Neural progenitor cell (in vitro differentiated cells): ENCODE results near the gene SIRPA. TPM values are rescaled to one million over a fixed set of nuclear protein-coding genes. Genes with fewer than 3 reads are reported as not detected.

Experiments used
- DNase-seq: peaks from one replicate; pipeline ENCODE4 v3.0.0-alpha.2; 2016; ENCODE audit warnings: low spot score
- H2AFZ ChIP-seq: fragments of 200-600 bp; sonication (generic); replicated peaks from 2 replicates; pipeline ENCODE4 v1.6.1; 2016; ENCODE audit warnings: antibody characterized with exemption
- H3F3A ChIP-seq: fragments of 200-600 bp; sonication (generic); 2 replicates; pipeline ENCODE4 v1.6.1; 2016; ENCODE audit warnings: antibody characterized with exemption, low read depth
- H3K27ac ChIP-seq: fragments of 200-600 bp; sonication (generic); 2 replicates; pipeline ENCODE4 v1.5.1; 2016; ENCODE audit warnings: mild to moderate bottlenecking
- H3K27me3 ChIP-seq: fragments of 200-600 bp; sonication (generic); 2 replicates; pipeline ENCODE4 v1.6.1; 2016; ENCODE audit warnings: mild to moderate bottlenecking, moderate library complexity
- H3K36me3 ChIP-seq: fragments of 200-600 bp; sonication (generic); 2 replicates; pipeline ENCODE4 v1.5.1; 2016
- H3K4me1 ChIP-seq: fragments of 200-600 bp; sonication (generic); 2 replicates; pipeline ENCODE4 v1.6.1; 2016; ENCODE audit warnings: mixed run types
- H3K4me2 ChIP-seq: fragments of 200-600 bp; sonication (generic); 2 replicates; pipeline ENCODE4 v1.6.1; 2016
- H3K4me3 ChIP-seq: fragments of 200-600 bp; sonication (generic); 2 replicates; pipeline ENCODE4 v1.5.1; 2016
- H3K79me2 ChIP-seq: fragments of 200-600 bp; sonication (generic); 2 replicates; pipeline ENCODE4 v1.6.1; 2016; ENCODE audit warnings: low read depth
- H3K9ac ChIP-seq: fragments of 200-600 bp; sonication (generic); 2 replicates; pipeline ENCODE4 v1.6.1; 2016
- H3K9me3 ChIP-seq: fragments of 200-600 bp; sonication (generic); 2 replicates; pipeline ENCODE4 v1.5.1; 2016; ENCODE audit warnings: low read depth
- H4K20me1 ChIP-seq: fragments of 200-600 bp; sonication (generic); 2 replicates; pipeline ENCODE4 v1.6.1; 2016; ENCODE audit warnings: low read depth
- H3K27ac Mint-ChIP-seq: 3 replicates; pipeline ENCODE4 v1.8.0; 2021; ENCODE audit warnings: mixed read lengths
- H3K27me3 Mint-ChIP-seq: 2 replicates; pipeline ENCODE4 v1.8.0; 2022; ENCODE audit warnings: low read depth, mild to moderate bottlenecking, inconsistent platforms, moderate library complexity, mixed read lengths; ENCODE audit not compliant: insufficient read depth
- H3K36me3 Mint-ChIP-seq: 3 replicates; pipeline ENCODE4 v1.8.0; 2021; ENCODE audit warnings: mixed read lengths
- H3K4me1 Mint-ChIP-seq: 3 replicates; pipeline ENCODE4 v1.8.0; 2021; ENCODE audit warnings: mixed read lengths
- H3K4me3 Mint-ChIP-seq: 3 replicates; pipeline ENCODE4 v1.8.0; 2021; ENCODE audit warnings: mild to moderate bottlenecking, moderate library complexity, mixed read lengths
- H3K9me3 Mint-ChIP-seq: 3 replicates; pipeline ENCODE4 v1.8.0; 2020; ENCODE audit warnings: mixed read lengths
- EZH2 ChIP-seq: fragments of 200-600 bp; sonication (generic); IDR thresholded peaks from 2 replicates; pipeline ENCODE4 v1.6.1; 2017; ENCODE audit warnings: antibody characterized with exemption, mild to moderate bottlenecking, moderate library complexity
- EZH2phosphoT487 ChIP-seq: fragments of 200-600 bp; sonication (generic); IDR thresholded peaks from 2 replicates; pipeline ENCODE4 v1.6.1; 2017; ENCODE audit warnings: antibody characterized with exemption
- total RNA-seq: library from RNA; depleted of rRNA; stranded (reverse); fragments of >200 nt; gene quantifications from 2 replicates; pipeline ENCODE4 v1.2.3, GENCODE V29; 2015; ENCODE audit warnings: low replicate concordance
- TF ChIP-seq, protein P1 (sequence below): fragments of 200-600 bp; sonication (generic); IDR thresholded peaks from 2 replicates; pipeline ENCODE4 v1.5.1; 2017; ENCODE audit warnings: antibody characterized with exemption, mild to moderate bottlenecking

Gene SIRPA
- total RNA-seq, 1 donor from 2014 or later, result 5.1 TPM

DNA sequence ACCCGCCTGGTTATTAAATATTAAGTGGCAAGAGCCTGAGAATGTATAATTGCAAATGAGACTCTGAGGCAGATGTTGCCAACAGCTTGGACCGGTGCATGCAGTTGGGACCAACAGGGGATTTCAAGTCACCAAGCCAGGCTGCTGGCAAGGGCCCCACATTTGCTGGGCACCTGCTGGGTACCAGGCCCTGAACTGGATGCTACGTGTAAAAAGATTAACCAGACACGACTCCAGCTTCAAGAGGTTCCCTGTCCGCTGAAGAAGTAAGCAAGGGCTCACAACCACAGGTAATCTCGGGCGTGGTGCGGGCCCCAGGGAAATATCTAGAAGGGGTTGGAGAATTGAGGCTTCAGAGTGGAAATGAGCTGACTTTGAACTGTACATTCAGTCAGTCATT lies 13.2 kb upstream of the SIRPA start:
- Histone ChIP-seq H3K9me3 (no peaks in the 10 kb centered on the region), H3K27ac (no peak overlapping the region), H3F3A (no peaks in the 10 kb centered on the region), H3K4me2 (no peak overlapping the region), H3K9ac (no peak overlapping the region), H4K20me1 (no peaks in the 10 kb centered on the region), H3K4me1 (peaks cover 9% of the 10 kb centered on the region), H3K79me2 (no peaks in the 10 kb centered on the region), H3K4me3 (no peak overlapping the region), H2AFZ (no peak overlapping the region), H3K27me3 (no peaks in the 10 kb centered on the region), H3K36me3 (no peaks in the 10 kb centered on the region)
- DNase-seq, result no peak
- Mint-ChIP-seq H3K9me3 (no peaks in the 10 kb centered on the region), H3K27me3 (peaks cover 12% of the 10 kb centered on the region), H3K36me3 (no peaks in the 10 kb centered on the region), H3K4me1 (peaks cover 41% of the 10 kb centered on the region), H3K27ac (no peak overlapping the region), H3K4me3 (no peak overlapping the region)
- no peak for TF ChIP-seq EZH2phosphoT487
- TF ChIP-seq, protein P1, sequence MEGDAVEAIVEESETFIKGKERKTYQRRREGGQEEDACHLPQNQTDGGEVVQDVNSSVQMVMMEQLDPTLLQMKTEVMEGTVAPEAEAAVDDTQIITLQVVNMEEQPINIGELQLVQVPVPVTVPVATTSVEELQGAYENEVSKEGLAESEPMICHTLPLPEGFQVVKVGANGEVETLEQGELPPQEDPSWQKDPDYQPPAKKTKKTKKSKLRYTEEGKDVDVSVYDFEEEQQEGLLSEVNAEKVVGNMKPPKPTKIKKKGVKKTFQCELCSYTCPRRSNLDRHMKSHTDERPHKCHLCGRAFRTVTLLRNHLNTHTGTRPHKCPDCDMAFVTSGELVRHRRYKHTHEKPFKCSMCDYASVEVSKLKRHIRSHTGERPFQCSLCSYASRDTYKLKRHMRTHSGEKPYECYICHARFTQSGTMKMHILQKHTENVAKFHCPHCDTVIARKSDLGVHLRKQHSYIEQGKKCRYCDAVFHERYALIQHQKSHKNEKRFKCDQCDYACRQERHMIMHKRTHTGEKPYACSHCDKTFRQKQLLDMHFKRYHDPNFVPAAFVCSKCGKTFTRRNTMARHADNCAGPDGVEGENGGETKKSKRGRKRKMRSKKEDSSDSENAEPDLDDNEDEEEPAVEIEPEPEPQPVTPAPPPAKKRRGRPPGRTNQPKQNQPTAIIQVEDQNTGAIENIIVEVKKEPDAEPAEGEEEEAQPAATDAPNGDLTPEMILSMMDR, result no peak

DNA sequence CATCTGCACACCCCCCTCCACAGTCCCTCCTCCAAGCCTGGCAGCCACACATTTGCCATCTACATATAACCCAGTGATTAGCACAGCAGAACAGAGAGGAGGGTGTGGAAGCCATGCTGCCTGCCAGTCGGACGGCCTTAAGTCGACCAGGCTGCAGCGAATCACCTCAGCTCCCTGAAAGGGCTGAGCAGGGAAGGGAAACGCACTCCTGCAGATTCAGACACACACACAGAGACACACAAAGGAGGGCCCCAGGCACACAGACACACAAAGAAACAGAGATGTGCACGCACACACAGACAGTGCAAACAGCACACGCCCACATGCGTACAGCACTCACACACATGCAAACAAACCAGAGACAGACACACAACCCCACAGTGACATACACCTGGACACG lies 11.2 kb upstream of the SIRPA start:
- H2AFZ ChIP-seq, result no peak overlapping the region
- no peaks in the 10 kb centered on the region for H3K9me3 Mint-ChIP-seq
- peak overlapping the region; percentile 19 for H3K27ac Mint-ChIP-seq
- H3K27me3 Mint-ChIP-seq, result peaks cover 9% of the 10 kb centered on the region
- peaks cover 9% of the 10 kb centered on the region for H3K4me1 ChIP-seq
- H3K9ac ChIP-seq, result no peak overlapping the region
- TF ChIP-seq EZH2 (no peak), EZH2phosphoT487 (no peak)
- TF ChIP-seq, protein P1, result no peak
- H3K27ac ChIP-seq, result no peak overlapping the region
- H3K4me2 ChIP-seq, result no peak overlapping the region
- no peaks in the 10 kb centered on the region for H3K36me3 ChIP-seq
- no peaks in the 10 kb centered on the region for H3F3A ChIP-seq
- peak overlapping the region; percentile 38 for H3K4me3 Mint-ChIP-seq
- H3K4me1 Mint-ChIP-seq, result peaks cover 41% of the 10 kb centered on the region
- H3K27me3 ChIP-seq, result no peaks in the 10 kb centered on the region
- DNase-seq, result no peak
- no peaks in the 10 kb centered on the region for H3K9me3 ChIP-seq
- no peaks in the 10 kb centered on the region for H3K79me2 ChIP-seq
- H3K36me3 Mint-ChIP-seq, result no peaks in the 10 kb centered on the region
- H3K4me3 ChIP-seq, result no peak overlapping the region
- no peaks in the 10 kb centered on the region for H4K20me1 ChIP-seq

DNA sequence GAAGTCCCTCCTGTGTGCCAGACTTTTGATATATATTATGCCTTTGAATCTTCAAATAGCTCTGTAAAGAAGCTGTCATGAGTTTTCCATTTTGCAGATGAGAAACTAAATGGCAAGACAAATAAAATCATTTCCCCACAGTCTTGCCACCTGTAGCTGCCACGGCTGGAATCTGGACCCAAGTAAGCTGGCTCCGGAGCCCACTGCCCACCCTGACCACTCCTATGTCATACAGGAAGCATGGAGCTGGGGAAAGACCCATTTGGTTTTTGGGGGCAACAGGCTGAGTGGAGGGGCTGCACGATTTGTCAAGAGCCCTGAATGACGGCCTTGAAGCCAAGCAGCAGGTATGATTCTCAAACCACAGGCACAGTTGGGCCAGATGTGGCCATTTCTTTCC lies 10.0 kb upstream of the SIRPA start:
- Histone ChIP-seq H3K79me2 (no peaks in the 10 kb centered on the region), H3K36me3 (no peaks in the 10 kb centered on the region), H3K9ac (no peak overlapping the region), H3K9me3 (no peaks in the 10 kb centered on the region), H3F3A (no peaks in the 10 kb centered on the region), H3K4me3 (no peak overlapping the region), H2AFZ (no peak overlapping the region), H3K27me3 (no peaks in the 10 kb centered on the region), H3K4me2 (no peak overlapping the region), H3K4me1 (peaks cover 12% of the 10 kb centered on the region), H4K20me1 (no peaks in the 10 kb centered on the region), H3K27ac (no peak overlapping the region)
- H3K4me1 Mint-ChIP-seq, result peaks cover 34% of the 10 kb centered on the region
- no peak overlapping the region for H3K4me3 Mint-ChIP-seq
- H3K36me3 Mint-ChIP-seq, result no peaks in the 10 kb centered on the region
- no peaks in the 10 kb centered on the region for H3K9me3 Mint-ChIP-seq
- peaks cover 8% of the 10 kb centered on the region for H3K27me3 Mint-ChIP-seq
- no peak for DNase-seq
- no peak overlapping the region for H3K27ac Mint-ChIP-seq
- TF ChIP-seq EZH2phosphoT487, result no peak
- TF ChIP-seq, protein P1, result no peak
- no peak for TF ChIP-seq EZH2
